Central memory CD8-positive, alpha-beta T cell (primary cell): ENCODE data around the gene GNAS.

Experiments
- ATAC-seq: fragments of 150-1000 bp; cut with Tn5 transposase; replicated peaks from 2 replicates; pipeline ENCODE4 v1.10.0; 2022; ENCODE audit warnings: mild to moderate bottlenecking, moderate FRiP score, moderate number of reproducible peaks; ENCODE audit not compliant: poor library complexity, severe bottlenecking; ENCODE audit errors: extremely low read depth
- DNase-seq, 2 donors: peaks; one replicate each; pipeline ENCODE4 v3.0.0; 2021; ENCODE audit warnings: low spot score in 2 of 2
- H3K27ac Mint-ChIP-seq: one replicate; pipeline ENCODE4 v1.8.0; 2022; ENCODE audit warnings: low read depth, mild to moderate bottlenecking, moderate library complexity, mixed read lengths
- H3K27me3 Mint-ChIP-seq: one replicate; pipeline ENCODE4 v1.8.0; 2022; ENCODE audit warnings: mixed read lengths
- H3K36me3 Mint-ChIP-seq: one replicate; pipeline ENCODE4 v1.8.0; 2022; ENCODE audit warnings: mild to moderate bottlenecking, moderate library complexity, mixed read lengths; ENCODE audit not compliant: insufficient read depth
- H3K4me1 Mint-ChIP-seq: one replicate; pipeline ENCODE4 v1.8.0; 2022; ENCODE audit warnings: mixed read lengths
- H3K4me3 Mint-ChIP-seq: one replicate; pipeline ENCODE4 v1.8.0; 2022; ENCODE audit warnings: mild to moderate bottlenecking, moderate library complexity, mixed read lengths
- H3K9me3 Mint-ChIP-seq: one replicate; pipeline ENCODE4 v1.8.0; 2022; ENCODE audit warnings: mixed read lengths

GNAS gene

GRCh38 chr20:58835231-58835630 is 17.3 kb upstream of the GNAS start:
- Mint-ChIP-seq H3K27me3 (peaks cover 43% of the 10 kb centered on the region), H3K36me3 (peaks cover 1% of the 10 kb centered on the region), H3K27ac (no peak overlapping the region)

GRCh38 chr20:58836616-58837204 is 15.8 kb upstream of the GNAS start:
- Mint-ChIP-seq H3K4me1 (peaks cover 7% of the 10 kb centered on the region), H3K36me3 (no peaks in the 10 kb centered on the region), H3K4me3 (no peak overlapping the region), H3K27ac (no peak overlapping the region), H3K9me3 (no peaks in the 10 kb centered on the region), H3K27me3 (peaks cover 57% of the 10 kb centered on the region)
- DNase-seq (no peak), ATAC-seq (no peak)

More at GRCh38 chr20:58835231-58835630, 17.3 kb upstream of the GNAS start:
- DNase-seq = no peak
- peaks cover 6% of the 10 kb centered on the region for H3K9me3 Mint-ChIP-seq
- H3K4me3 Mint-ChIP-seq = no peak overlapping the region
- H3K4me1 Mint-ChIP-seq = peaks cover 12% of the 10 kb centered on the region
- ATAC-seq = no peak

- H3K4me1 Mint-ChIP-seq = peaks cover 7% of the 10 kb centered on the region
- ATAC-seq = peak; percentile 67
- H3K36me3 Mint-ChIP-seq = no peaks in the 10 kb centered on the region
- peaks cover 68% of the 10 kb centered on the region for H3K27me3 Mint-ChIP-seq
- H3K4me3 Mint-ChIP-seq = no peak overlapping the region
- no peaks in the 10 kb centered on the region for H3K9me3 Mint-ChIP-seq
- no peak for DNase-seq
- H3K27ac Mint-ChIP-seq = no peak overlapping the region
Measured at GRCh38 chr20:58837717-58838116, 14.8 kb upstream of the GNAS start.

- ATAC-seq (no peak), DNase-seq (no peak)
- Mint-ChIP-seq H3K4me1 (peaks cover 7% of the 10 kb centered on the region), H3K36me3 (no peaks in the 10 kb centered on the region), H3K9me3 (no peaks in the 10 kb centered on the region), H3K27me3 (peaks cover 69% of the 10 kb centered on the region), H3K4me3 (no peak overlapping the region), H3K27ac (no peak overlapping the region)
Measured at GRCh38 chr20:58838174-58838573, 14.3 kb upstream of the GNAS start.

- Mint-ChIP-seq H3K9me3 (no peaks in the 10 kb centered on the region), H3K36me3 (no peaks in the 10 kb centered on the region), H3K4me3 (no peak overlapping the region), H3K4me1 (peaks cover 7% of the 10 kb centered on the region), H3K27ac (no peak overlapping the region), H3K27me3 (peaks cover 69% of the 10 kb centered on the region)
- ATAC-seq = no peak
- DNase-seq = no peak
Measured at GRCh38 chr20:58839474-58839874, 13.0 kb upstream of the GNAS start.

- H3K4me1 Mint-ChIP-seq = peaks cover 7% of the 10 kb centered on the region
- H3K27ac Mint-ChIP-seq = no peak overlapping the region
- H3K9me3 Mint-ChIP-seq = no peaks in the 10 kb centered on the region
- no peak overlapping the region for H3K4me3 Mint-ChIP-seq
- no peak for DNase-seq
- H3K27me3 Mint-ChIP-seq = peaks cover 72% of the 10 kb centered on the region
- no peaks in the 10 kb centered on the region for H3K36me3 Mint-ChIP-seq
- no peak for ATAC-seq
Measured at GRCh38 chr20:58839991-58840747, 12.3 kb upstream of the GNAS start.

GRCh38 chr20:58840816-58841538 is 11.5 kb upstream of the GNAS start:
- Mint-ChIP-seq H3K9me3 (no peaks in the 10 kb centered on the region), H3K4me3 (no peak overlapping the region), H3K4me1 (peaks cover 7% of the 10 kb centered on the region), H3K36me3 (no peaks in the 10 kb centered on the region), H3K27me3 (peaks cover 72% of the 10 kb centered on the region), H3K27ac (no peak overlapping the region)
- ATAC-seq = no peak
- DNase-seq = no peak

GRCh38 chr20:58841539-58842264 is 10.8 kb upstream of the GNAS start:
- H3K27ac Mint-ChIP-seq = no peak overlapping the region
- H3K27me3 Mint-ChIP-seq = peaks cover 65% of the 10 kb centered on the region
- H3K9me3 Mint-ChIP-seq = no peaks in the 10 kb centered on the region
- ATAC-seq (no peak), DNase-seq (no peak)
- H3K4me3 Mint-ChIP-seq = no peak overlapping the region
- peaks cover 7% of the 10 kb centered on the region for H3K4me1 Mint-ChIP-seq
- H3K36me3 Mint-ChIP-seq = no peaks in the 10 kb centered on the region

- Mint-ChIP-seq H3K4me1 (peaks cover 7% of the 10 kb centered on the region), H3K4me3 (no peak overlapping the region), H3K36me3 (no peaks in the 10 kb centered on the region), H3K27ac (no peak overlapping the region), H3K9me3 (no peaks in the 10 kb centered on the region), H3K27me3 (peaks cover 66% of the 10 kb centered on the region)
- ATAC-seq = no peak
- no peak for DNase-seq
Measured at GRCh38 chr20:58842276-58842675, 10.2 kb upstream of the GNAS start.

- H3K36me3 Mint-ChIP-seq = no peaks in the 10 kb centered on the region
- no peaks in the 10 kb centered on the region for H3K9me3 Mint-ChIP-seq
- no peaks in the 10 kb centered on the region for H3K4me1 Mint-ChIP-seq
- H3K4me3 Mint-ChIP-seq = no peak overlapping the region
- peaks cover 75% of the 10 kb centered on the region for H3K27me3 Mint-ChIP-seq
- no peak for ATAC-seq
- DNase-seq = no peak
- no peak overlapping the region for H3K27ac Mint-ChIP-seq
Measured at GRCh38 chr20:58843128-58843556, 9.4 kb upstream of the GNAS start.

- Mint-ChIP-seq H3K9me3 (no peaks in the 10 kb centered on the region), H3K4me3 (no peak overlapping the region), H3K36me3 (no peaks in the 10 kb centered on the region), H3K27ac (no peak overlapping the region), H3K27me3 (peaks cover 80% of the 10 kb centered on the region), H3K4me1 (peaks cover 11% of the 10 kb centered on the region)
- ATAC-seq (no peak), DNase-seq (no peak)
Measured at GRCh38 chr20:58845706-58846105, 6.8 kb upstream of the GNAS start.

- ATAC-seq (no peak), DNase-seq (no peak)
- Mint-ChIP-seq H3K9me3 (no peaks in the 10 kb centered on the region), H3K27me3 (peaks cover 80% of the 10 kb centered on the region), H3K27ac (no peak overlapping the region), H3K4me3 (no peak overlapping the region), H3K4me1 (peaks cover 28% of the 10 kb centered on the region), H3K36me3 (peaks cover 2% of the 10 kb centered on the region)
Measured at GRCh38 chr20:58847463-58847862, 5.1 kb upstream of the GNAS start.
